Measurements from ENCODE around the gene LHX1.

Gene LHX1

DNA sequence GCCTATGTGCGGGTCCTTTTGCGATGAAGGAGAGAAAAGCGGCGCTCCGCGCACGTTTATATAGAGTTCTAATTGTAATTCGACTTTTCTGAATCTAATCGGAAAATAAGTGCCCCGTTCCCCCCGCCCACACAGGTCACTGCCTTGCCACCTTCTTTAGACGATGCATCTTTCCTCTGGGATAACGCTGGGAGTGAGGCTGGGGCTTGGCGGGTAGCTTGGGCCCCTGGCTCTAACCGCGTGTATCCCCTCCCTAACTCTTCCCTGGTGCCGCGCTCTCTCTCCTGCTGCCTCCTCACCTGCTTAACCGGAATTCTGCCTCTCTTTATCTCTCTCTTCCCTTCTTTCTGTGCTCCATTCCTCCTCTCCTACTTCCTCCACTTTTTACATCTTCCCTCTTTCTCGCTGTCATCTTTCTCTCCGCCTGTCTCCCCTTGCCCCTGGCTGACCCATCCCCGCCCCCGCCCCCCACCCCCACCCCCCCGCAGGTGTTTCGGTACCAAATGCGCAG, 2.6 kb downstream of the LHX1 start:
- FAIRE-seq: no peak

- no peak for FAIRE-seq
These were observed 3.3 kb downstream of the LHX1 start for GRCh38 chr17:36940313-36941264.

DNA sequence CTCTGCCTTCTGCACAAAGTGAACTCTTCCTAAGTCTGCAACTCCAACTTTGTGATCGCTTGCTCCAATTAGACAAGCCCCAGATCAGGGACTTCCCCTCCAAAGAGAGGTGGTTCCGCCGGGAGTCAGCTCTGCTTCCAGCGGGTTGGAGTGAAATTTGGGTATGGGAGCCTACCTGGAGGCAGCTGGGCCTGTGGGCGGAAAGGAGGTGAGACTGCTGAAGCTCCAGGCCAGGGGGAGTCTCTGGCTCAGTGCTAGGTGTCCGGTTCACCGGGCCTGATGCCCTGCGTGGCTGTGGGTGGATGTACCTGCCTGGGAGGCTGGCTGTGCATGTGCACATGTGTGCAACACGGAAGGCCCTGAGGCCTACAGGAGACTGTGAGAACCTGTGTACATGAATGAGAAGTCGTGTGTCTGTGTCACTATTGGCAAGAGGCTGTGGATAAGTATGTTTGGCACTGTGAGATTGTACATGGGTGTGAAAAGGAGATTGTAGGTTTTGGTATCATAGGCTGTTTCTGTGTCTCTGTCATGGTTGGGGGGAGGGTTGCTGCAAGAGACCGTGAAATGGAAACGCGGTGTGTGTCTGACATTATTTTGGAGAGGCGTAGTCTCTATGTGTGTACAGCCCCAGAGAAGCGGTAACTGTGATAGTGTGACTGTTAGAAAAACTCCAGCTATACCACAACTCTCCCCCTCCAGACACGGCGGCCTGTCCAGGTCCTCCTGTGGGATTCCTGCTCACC, 4.2 kb downstream of the LHX1 start:
- no peak for FAIRE-seq

DNA sequence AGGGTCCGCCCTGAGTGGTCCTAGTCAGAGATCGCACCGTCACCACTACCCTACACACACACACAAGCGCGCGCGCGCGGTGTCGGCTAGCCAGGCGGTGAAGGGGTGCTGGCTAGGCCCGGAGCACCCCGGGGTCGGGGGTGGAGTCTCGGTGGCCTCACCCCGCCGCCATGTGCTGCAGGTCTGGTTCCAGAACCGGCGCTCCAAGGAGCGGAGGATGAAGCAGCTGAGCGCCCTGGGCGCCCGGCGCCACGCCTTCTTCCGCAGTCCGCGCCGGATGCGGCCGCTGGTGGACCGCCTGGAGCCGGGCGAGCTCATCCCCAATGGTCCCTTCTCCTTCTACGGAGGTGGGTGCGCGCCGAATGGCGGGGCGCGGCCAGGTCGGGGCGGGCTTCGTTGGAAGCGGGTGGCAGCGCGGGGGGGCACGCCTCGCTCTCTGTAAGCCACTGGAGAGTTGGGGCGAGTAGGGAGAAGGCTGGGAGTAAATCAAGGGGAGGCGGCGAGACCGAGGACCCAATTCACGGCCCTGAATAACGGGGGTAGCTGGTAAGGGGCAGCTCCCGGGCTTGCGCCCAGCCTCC, 4.8 kb downstream of the LHX1 start:
- no peak for FAIRE-seq

DNA sequence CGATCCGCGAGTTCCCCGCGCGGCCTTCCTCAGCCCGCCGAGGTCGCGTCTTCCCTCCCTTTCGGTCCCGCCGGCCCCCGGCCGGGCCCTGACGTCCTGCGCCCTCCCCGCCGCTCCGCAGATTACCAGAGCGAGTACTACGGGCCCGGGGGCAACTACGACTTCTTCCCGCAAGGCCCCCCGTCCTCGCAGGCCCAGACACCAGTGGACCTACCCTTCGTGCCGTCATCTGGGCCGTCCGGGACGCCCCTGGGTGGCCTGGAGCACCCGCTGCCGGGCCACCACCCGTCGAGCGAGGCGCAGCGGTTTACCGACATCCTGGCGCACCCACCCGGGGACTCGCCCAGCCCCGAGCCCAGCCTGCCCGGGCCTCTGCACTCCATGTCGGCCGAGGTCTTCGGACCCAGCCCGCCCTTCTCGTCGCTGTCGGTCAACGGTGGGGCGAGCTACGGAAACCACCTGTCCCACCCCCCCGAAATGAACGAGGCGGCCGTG, 5.4 kb downstream of the LHX1 start:
- FAIRE-seq: no peak

GRCh38 chr17:36943250-36944191, 6.2 kb downstream of the LHX1 start:
- FAIRE-seq: no peak

DNA sequence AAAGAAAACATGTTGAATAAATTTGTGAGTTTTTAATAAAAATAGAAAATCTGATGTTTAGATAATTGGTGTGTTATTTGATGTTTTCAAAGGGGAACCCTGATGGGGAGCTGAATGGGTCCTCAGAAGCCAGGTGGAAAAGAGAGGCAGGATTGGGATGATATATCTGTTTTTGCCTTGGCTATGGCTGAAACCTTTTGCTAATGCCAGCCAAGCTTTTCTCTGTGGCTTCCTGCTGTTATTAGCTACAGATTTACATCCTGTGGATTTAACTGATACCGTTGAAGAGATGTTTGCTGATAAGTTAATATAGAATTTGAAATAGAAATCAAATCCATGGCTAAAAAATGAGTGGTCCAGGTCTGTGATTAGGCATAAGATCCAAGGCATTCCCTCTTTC, 7.3 kb downstream of the LHX1 start:
- no peak for FAIRE-seq

DNA sequence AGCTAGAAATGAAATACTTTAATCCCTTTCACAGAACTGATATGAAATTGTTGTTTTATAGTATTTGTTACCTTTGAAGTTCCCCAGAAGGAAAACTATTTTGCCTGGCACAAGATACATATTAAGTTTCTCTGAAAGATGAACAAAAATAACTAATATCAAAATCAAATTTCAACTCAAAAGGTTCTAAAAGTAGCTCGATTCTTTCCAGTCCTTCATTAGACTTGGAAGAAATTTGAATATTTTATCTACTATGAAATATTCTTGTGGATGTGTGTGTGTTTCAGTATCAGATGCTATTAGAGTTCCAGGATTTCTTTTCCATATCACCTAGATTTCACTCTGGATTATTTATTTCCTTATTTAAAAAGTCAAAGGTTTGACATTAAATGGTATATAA, 7.9 kb downstream of the LHX1 start:
- FAIRE-seq: no peak

- no peak for FAIRE-seq
These were observed 8.9 kb downstream of the LHX1 start for GRCh38 chr17:36945959-36946725.

DNA sequence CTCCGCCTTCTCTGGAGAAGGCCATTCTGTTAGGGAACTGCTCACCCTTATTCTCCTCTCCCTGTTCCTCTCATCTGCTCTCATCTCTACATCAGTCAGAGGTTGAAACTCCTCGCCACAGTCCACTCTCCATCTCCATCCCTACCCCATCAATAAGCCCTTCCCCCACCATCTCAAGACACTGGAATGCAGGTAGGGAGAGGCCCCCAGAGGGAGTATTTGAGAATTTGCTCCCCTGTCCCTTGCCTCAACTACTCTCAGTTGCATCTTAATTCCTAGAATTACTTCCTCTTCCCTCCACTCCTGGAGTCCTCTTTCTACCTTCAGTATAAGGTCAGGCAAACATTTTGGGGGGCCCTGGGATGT, 9.4 kb downstream of the LHX1 start:
- FAIRE-seq: no peak

- no peak for FAIRE-seq
These were observed 10.8 kb downstream of the LHX1 start for GRCh38 chr17:36947922-36948716.

- no peak for FAIRE-seq
These were observed 11.6 kb downstream of the LHX1 start, which contains the start of gene AATF for GRCh38 chr17:36948717-36949460. AATF (plus strand) TSS chr17:36948954; CDS start chr17:36949126, 172 bp downstream.

- FAIRE-seq: no peak
These were observed 12.2 kb downstream of the LHX1 start for GRCh38 chr17:36949461-36949927.

- FAIRE-seq: no peak
These were observed 12.8 kb downstream of the LHX1 start for GRCh38 chr17:36950027-36950426.

DNA sequence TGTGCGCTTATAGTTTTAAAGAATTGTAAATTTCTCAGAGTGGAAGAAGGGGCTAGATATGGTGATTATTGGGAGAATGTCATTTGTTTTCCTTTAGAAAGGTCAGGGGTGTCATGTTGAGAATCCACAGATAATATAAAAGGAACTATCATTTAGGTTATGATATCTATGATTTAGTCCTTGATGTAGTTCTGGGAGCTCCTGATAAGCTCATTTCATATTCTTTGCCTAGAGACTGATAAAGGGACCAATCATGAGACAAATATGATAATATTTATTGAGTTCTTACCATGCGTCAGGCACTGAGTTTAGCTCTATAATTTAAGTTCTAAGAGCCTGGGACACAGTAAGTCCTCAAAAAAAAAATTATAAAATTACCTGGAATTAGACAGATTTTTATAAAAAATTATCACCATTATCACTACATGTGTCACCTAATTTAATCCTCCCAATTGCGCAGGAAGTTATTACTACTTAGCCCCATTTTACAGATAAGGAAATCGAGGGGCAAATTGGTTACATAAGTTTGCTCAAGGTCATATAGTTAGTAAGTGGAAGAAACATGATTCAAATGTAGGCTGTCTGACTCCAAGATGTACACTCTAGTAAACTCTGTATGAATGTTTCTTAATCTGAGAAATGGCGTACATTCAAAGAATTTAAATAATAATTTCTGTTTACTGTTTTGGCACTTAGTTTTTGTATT, 14.0 kb downstream of the LHX1 start:
- no peak for FAIRE-seq

DNA sequence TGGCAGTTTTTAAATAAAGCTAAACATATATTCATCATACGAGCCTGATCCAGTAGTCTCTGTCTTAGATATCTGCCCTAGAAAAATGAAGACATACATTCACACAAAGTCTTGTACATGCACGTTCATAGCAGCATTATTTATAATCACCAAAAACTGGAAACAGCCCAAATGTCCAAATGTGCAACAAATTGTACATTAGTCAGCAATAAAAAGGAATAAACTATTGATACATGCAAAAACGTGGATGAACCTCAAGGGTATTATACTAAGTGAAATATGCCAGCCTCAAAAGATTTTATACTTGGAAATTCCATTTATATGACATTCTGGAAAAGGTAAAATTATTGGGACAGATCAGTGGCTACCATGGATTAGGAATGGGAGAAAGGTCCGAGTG, 34.2 kb downstream of the LHX1 start:
- no peak for FAIRE-seq

DNA sequence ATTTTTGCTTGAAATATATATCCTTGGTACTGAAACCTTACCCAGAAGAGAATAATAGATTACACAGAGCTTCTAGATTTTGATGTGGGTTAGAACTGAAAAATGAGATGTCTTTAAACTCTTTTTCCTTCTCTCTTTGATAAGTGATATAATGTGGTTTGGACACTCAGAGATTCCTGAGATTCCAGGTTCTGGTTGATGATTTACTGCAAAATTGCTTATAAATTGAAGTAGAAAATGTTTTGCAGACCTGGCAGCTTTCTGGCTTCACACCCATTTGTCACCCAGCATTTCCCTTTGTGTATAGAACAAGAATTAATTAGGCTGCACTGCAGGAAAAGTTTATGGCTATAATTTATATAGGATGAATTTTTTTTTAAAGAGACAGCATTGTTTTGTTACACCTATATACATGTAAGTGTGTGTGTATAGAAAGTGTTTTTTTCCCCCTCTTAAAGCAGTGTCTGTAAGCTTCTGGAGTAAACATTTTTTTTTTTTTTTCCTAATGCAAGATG, 35.0 kb downstream of the LHX1 start:
- no peak for FAIRE-seq

DNA sequence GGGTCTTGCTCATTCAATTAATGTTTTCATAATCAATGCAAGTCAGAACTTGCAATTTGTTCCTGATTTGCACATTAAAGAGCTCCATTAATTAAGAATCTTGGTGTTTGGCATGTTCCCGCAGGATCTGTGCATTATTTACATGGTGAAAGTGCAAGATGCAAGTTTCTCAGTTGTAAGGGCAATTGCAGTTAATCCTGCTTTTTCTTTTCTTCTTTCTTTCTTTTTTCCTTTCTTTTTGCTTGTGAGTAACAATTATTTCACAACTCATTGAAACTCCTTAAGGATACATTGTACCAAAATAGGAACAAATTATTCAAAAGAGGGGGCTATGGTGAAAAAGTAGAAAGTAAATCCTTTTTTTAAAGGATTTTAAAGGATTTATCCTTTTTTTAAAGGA, 35.6 kb downstream of the LHX1 start:
- no peak for FAIRE-seq
